GM18502 (cell line): ENCODE results near the gene GAMT.
"Not testable (repeated sequence)": the region's sequence is repeated elsewhere in the genome, so short reads cannot be mapped to it uniquely, and the experiment has no call there.

Source experiments
- ATAC-seq: cut with Tn5 transposase; IDR thresholded peaks from one replicate; pipeline ENCODE4 v1.9.1; 2021; ENCODE audit warnings: mild to moderate bottlenecking; ENCODE audit not compliant: unreplicated experiment, poor library complexity

GAMT gene

DNA sequence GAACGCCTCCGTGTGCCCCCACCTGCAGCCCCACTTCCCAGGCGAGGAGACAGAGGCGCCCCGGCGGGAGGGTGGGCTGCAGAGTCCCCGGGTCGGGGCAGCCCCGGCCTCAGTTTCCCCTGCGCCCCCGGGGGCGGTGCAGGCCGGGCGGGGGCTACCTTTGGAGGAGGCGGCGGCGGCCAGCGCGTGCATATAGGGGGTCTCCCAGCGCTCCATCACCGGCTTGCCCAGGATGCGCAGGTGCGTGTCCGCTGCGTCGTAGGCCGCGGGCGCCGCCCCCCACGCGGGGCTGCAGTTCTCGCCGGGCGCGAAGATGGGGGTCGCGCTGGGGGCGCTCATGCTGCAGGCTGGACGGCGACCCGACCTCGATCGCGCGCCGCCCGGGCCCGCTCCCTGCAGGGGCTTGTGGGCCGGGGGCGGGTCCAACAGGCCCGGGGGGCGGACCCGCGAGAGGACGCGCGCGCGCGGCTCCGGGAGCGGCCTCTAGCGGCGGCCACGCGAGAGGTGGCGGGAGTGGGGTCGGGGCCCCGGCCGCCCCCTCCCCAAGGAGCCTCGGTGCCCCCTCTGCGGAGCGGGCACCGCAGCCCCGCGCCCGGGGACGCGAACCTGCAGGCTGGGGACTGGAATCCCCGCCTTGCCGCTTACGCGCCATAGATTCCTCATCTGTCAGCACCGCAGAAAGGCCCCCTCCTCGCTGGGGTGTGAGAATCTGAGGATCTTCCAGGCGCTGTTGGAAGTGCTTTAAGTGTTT is at the start of gene GAMT:
Gene GAMT, minus strand, starts transcription at position 405 of the 751 bp plus-strand sequence. Its CDS starts 66 bp downstream, at position 339.
- no peak for ATAC-seq

DNA sequence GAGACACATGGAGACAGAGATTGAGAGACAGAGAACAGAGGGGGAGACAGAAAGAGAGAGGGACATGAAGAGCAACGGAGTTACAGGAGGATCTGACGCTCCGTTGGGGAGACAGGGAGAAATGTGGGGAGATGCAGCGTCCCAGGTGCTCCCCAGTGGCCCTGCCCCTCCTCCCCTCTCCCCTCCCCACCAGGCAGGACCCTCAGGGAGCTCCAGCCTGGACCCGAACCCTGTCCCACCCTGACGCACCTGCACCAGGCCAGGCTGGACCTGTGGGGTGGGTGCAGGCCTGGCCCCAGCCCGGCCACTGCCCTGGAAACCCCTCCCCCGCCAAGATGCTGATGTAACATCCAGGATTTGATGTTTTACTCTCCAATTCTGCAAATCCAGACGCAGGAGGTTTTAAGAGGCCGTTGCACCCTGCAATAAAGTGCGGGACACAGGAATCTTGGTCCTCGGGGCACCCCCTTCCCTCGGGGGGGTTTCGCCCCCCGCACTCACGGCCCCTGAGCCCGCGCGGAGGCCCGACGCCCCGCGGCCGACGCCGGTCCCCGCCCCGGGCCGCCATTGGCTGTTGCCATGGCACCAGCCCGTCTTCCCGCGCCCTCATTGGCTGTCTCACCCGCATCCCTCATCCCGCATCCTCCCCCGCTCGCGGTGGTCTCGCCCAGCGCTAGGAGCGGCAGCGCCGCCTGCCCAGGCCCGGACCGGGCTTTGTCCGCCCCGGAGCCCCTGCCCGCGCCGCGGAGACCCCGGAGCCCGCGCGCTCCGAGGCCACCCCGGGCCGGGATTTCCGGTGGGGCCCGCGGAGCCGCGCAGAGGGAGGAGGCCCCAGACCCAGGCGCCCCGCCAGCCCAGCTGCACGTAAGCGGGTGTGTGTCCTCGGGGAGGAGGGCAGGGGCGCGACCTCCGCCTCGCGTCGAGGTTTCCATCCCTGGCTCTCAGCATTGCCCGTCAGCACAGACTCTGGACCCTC is 48.4 kb upstream of the GAMT start, which contains the start of gene APC2:
Gene APC2, plus strand, starts transcription at position 655 of the 976 bp plus-strand sequence. CDS start 2,881 bp downstream, outside the sequence.
- ATAC-seq = no peak

DNA sequence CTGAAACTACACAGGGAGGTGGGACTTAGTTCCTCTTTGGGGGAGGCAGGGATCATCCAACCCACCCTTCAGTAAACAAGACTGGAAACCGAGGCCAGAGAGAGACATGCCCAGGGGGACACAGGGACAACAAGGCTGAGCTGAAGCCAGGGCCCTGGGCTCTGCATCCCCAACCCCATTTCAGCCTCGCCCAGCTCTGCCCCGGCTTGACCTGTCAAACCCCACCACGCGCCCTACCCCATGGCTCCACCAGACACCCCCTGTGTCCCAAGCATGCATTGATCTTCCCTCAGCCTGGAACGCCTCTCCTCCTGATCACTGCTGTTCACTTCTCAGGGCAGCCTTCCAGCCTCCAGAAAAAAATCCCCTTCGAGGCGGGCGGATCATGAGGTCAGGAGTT is 46.6 kb upstream of the GAMT start:
- no peak for ATAC-seq

DNA sequence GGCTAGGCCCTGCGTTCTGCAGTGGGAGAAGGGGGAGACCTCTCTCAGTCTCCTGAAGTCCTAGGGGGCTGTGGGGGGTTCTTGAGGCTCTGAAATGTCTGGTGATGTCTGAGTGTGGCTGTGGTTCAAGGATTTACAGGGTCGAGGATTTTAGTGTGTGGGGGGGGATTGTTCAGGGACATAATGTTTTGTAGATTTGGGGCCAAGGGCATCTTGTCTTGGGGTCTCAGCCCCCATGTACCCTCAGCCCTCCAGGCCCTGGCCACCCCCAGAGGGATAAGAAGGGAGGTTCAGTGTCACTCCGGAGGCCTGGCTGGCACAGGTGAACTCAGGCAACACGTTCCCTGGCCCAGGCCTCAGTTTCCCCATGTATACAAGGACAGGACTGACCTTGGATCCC is 46.2 kb upstream of the GAMT start:
- ATAC-seq = no peak

DNA sequence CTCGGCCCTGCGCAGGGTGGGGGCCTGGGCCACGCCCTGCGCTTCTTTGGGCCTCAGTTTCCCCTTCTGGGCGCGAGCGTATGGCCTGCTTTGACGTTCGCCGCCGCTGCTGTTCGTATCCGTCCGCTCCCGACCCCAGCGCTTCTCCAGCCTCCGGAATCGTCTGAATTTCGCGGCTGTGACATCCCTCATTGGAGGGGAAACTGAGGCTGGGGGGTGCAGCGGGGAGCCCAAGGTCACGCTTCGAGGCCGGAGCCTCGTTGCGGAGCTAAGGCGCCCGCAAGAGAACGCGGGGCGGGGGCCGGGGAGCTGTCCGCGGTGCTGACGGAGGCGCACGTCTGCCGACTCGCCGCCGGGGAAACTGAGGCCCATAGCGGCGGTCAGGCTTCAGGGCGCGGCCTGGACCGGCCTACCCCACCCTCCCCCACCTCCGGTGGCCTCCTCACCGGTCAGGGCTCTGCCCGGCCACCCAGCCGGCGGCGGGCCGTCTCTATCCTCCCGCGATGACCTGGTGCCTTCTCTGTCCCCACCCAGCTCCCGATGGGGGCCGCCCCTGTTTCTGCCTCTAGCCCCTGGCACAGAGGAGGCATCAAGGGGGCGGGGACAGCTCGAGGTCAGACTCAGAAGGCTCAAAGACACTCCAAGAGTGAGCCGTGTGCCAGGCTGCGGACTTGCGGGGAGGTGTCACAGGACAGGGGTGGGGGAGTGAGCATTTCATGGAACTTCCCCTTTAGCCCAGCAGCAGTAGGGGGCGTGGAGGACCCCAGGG is 45.6 kb upstream of the GAMT start:
- ATAC-seq = no peak

DNA sequence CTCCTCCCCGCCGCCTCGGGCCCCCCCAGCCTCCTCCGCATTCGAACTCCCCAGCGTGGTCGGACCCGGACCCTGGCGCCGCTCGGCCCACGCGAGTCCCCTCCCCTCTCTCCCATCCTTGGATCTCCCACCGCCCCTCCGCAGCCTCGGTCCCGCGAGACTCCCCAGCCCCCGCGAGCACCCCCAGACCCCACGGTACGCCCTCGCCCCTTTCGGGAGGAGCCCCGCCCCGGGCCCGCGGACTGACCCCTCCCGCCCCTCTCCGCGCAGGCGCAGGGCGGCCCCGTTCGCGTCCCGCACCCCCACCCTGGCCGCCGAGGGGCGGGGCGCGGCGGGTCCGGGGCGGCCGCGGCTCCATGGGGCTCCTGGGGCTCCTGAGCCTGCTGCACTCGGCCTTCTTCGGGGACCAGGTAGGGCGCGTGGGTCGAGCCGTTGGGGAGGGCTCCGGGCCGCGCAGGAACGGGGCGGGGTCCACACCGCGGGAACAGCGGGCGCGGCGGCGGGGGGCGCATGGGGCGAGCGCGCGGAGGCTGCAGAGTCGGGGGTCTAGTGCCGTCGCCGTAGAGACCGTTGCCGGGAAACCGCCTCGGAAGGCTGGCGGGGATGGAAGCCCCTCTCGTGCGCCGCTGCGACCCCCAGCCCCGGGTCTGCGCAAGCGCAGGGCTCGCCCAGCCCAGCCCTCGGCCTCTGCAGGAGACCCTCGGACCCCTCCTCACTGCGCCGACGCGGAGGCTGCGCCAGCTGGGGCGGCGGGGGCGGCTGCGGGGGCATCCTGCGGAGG is 44.8 kb upstream of the GAMT start:
- no peak for ATAC-seq

DNA sequence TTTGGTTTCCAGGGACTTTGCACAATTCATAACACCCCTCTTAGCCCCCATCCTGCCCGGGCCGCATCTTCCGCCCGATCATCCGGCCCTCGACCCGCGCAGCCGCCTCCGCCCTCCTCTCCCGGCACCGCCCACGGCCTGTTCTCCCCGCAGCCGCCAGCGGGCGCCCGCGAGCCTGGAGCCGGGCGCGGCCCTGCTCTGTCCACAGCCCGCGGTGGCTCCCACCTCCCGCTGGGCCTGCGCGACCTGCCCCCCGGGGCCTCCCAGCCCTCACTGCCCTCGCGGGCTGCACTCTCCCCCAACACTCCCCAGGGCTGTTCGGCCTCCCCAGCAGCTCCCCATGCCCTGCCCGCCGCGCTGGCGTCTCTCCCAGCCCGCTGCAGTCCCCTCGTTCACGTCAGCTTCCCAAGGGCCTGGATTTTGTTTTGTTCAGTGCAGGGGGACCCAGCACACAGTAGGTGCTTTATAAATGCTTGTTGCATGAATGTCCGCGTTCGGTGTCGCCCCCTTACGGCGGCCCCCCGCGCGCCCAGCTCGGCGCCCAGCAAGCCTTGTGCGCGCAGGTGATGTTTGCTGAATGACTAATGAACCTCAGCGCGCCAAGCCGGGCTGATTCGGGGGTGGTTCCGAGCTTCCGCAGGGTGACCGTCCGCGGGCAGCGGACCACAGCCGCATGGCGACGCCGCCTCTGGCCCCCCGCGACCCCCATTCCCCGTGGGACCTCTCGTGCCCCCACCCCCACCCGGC is 44.0 kb upstream of the GAMT start:
- ATAC-seq = no peak

DNA sequence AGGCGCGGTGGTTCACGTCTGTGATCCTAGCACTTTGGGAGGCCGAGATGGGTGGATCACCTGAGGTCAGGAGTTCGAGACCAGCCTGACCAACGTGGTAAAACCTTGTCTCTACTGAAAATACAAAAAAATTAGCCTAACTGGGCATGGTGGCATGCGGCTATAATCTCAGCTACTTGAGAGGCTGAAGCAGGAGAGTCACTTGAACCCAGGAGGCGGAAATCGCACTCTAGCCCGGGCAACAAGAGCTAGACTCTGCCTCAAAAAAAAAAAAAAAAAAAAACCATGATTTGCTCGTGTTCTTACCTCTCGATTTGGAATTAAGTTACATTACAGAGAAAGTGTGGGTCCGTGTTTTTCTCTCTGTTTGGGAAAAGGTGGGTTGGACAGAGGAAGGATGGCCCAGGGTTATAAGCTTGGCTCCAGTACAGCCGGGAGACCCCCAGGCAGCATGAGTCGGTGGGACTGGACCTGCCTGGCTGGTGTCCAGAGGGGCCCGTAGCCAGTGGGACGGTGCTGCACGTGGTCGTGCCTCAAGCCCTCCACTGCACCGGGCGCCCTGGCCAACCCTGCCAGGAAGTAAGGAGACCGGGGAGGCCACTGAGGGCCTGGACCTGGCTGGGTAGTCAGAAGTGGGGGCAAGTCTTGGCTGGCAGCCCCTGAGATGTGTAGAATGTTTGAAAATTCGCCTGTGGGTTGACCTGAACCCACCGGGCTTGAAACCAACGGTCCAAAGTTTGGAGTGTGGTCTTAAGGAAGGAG is 40.5 kb upstream of the GAMT start:
- no peak for ATAC-seq

DNA sequence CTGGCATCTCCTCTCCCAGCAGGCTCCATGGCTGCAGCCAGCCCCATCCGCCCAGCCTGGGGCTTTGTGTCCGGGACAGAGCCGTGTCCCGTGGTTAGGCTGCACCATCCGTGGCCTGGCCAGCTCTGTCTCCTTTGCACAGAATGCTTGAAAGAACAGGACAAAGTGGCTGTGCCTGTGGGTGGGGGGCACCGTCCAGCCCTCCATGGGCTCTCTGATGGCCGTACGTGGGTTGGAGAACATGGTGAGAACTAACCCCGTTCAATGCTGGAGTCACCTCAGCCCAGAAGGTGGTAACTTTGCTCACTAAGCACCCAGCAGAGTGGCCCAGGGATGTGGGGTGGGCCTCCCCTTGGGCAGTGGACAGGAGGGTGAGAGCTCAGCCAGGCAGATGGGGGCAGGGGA is 39.7 kb upstream of the GAMT start:
- ATAC-seq = no peak

DNA sequence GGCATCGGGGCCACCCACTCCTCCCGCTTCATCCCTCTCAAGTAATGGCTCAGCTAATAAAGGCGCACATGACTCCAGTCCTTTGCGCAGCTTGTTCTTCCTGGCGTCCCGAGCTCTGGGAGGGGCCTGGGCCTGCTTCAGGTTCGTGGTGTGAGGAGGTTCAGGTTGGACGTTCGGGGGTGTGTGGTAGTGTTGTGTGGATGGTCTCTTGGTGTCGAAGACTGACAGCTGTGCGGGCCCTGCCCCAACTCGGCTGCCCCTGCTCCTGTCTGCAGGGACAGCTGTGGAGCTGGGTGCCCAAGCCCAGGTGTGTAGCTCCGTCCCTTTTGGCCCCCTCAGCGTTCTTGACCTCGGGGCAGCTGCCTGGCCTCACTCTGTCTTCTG is 39.1 kb upstream of the GAMT start:
- no peak for ATAC-seq

DNA sequence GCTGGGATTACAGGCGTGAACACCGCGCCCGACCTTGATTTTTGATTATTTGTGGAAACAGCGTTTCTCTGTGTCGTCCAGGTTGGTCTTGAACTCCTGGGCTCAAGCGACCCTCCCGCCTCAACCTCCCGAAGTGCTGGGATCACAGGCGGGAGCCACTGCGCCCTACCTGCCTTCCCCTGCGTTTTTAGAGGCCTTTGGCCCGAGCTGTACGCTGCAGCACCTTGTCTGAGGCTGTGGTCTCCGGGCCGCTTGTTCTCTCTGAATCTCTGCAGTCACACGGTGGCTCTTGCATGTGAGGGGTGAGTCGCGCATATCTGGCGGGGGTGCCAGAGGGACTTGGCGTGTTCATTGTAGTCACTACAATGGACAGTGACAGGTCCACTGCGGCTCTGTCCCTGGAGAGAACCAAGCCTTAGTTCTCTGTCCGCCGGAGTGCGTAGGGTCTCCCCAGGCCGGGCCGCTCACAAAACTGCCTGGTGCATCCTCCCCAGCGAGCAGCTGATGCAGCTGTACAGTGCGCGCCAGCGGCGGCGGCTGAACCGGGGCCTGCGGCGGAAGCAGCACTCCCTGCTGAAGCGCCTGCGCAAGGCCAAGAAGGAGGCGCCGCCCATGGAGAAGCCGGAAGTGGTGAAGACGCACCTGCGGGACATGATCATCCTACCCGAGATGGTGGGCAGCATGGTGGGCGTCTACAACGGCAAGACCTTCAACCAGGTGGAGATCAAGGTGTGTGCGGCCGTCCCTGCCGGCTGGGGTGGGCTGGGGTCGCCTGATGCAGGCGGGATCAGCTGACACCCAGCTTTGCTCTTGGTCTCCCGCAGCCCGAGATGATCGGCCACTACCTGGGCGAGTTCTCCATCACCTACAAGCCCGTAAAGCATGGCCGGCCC is 38.4 kb upstream of the GAMT start:
- not testable (repeated sequence) for ATAC-seq

DNA sequence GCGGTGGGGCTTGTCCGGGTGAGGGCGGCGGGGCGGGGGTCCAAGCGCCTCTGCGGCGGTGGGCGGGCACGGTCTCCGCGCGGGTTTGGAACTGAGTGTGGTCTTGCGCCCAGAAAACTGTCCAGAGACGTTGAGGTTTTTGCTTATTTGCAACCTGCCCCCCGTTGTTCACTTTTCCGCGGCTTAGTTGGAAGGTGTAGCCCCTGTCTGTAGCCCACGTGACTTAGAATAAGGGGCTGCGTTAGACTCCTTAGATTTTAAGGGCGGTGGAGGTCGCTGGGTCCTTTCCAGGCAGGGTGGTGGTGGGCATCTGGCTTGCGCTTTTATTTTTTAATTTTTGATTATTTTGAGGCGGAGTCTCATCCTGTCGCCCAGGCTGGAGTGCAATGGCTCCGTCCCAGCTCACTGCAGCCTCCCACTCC is 37.6 kb upstream of the GAMT start:
- no peak for ATAC-seq

DNA sequence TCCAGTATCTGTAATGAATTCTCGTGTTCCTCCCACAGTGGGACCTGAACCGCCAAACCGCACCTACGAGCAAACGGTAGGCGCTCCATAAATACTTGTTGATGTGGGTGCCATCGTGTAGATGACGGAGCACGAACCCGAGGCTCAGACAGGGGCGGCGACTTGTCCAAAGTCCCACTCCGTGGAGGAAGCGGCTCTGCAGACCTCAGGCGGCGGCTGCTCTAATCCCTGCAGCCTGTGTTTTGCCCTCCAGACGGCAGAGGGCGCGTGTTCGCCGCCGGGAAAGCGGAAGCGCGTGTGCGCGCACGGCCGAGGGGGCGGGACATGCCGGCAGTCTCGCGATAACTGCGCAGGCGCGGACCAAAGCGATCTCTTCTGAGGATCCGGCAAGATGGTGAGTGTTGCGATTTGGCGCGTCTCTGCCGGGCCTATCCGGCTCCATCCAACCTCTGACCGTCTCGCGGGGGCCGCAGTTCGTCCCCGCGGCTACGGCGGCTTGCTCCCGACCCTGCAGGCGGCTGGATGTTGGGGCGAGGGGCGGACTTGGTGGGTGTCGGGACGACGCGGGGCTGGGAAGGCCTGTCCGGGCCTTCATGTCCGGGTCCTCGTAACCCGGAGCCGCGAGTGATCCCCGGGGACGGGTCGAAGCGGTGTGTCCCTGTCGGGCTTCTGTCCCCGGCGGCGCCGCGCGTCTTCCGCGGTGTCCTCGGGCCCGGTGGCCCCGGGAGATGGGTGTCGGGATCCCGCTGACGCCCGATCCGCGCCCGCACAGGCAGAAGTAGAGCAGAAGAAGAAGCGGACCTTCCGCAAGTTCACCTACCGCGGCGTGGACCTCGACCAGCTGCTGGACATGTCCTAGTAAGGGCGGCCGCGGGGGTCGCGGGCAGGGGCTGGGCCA is 36.9 kb upstream of the GAMT start, which contains the start of gene RPS15:
Gene RPS15, plus strand, starts transcription at position 362 of the 898 bp plus-strand sequence. Its CDS starts 30 bp downstream, at position 392.
- peak; percentile 80 for ATAC-seq

DNA sequence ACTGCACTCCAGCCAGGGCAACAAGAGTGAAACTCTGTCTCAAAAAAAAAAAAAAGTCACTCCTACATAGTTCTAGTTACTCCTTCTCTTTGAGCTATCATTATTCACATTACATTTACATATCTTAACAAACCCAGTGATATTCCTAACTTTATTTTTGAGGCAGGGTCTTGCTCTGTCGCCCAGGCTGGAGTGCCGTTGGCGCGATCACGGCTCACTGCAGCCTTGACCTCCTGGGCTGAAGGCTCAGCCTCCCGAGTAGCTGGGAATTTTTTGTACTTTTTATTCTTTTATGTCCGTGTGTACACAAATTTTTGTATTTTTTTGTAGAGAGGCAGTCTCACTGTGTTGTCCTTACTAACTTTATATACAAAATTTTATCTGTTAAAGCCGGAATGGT is 36.3 kb upstream of the GAMT start:
- ATAC-seq = no peak

DNA sequence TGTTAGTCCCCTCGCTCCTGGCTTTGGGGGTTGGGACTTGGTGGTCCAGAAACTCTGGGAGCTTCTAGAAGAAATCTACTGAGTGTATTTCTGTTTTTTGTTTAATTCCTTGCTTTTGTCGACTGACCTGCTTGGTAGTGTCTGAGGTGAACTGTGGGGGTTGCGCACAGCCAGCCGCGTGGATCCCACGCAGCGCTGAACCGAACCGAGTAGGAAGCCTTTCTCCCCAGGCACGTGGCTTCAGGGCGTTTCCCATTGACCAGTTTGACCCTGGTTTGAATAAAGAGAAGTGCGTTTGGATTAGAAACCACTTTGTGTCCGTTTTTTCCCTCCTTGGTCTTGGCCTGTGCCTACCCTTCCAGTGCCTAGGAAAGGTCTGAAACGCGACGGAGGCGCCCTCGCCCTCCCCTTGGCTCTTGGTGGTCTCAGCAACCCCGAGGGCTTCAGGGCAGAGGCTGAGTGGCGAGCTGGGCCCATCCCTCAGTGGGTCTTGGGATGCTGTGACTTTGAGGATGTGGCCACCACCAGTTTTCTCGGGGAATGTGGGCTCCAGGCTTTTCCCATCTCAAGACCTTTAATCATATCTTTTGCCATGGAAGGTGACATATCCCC is 34.1 kb upstream of the GAMT start:
- no peak for ATAC-seq

DNA sequence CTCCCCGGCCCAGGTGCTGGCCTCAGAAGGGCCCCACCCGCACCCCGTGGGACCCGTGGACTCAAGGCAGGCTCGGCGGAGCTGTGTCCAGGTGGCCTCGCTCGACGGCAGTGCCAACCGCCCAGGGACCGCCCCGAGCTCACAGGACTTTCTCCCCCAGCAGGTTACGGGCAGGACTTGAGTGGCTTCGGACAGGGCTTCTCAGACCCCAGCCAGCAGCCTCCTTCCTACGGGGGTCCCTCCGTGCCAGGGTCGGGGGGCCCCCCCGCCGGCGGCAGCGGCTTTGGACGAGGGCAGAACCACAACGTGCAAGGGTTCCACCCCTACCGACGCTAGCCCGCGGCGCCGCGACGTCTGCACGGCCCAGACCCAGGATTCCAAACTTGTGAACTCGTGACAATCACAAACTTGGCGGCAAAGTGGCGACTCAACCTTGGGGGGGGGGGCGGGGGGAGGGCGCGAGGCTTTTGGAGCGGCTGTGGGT is 33.3 kb upstream of the GAMT start:
- ATAC-seq = no peak
